ENCODE measurements around the gene DDR1.

The DDR1 gene

GRCh38 chr6:30881392-30882203 is 2.7 kb upstream of the DDR1 start:
- peak; percentile 51 for DNase-seq

GRCh38 chr6:30882204-30882758 is 2.0 kb upstream of the DDR1 start:
- peak; percentile 44 for DNase-seq

- no peak for DNase-seq
Measured at GRCh38 chr6:30882759-30883684, 1.3 kb upstream of the DDR1 start.

GRCh38 chr6:30884521-30885480 is 482 bp downstream of the DDR1 start:
- DNase-seq: peak; percentile 61

- DNase-seq: no peak
Measured at GRCh38 chr6:30885481-30885998, 1.2 kb downstream of the DDR1 start.

GRCh38 chr6:30885999-30886896 is 1.9 kb downstream of the DDR1 start:
- peak; percentile 69 for DNase-seq

GRCh38 chr6:30886897-30887255 is 2.6 kb downstream of the DDR1 start:
- no peak for DNase-seq

GRCh38 chr6:30887901-30888815 is 3.8 kb downstream of the DDR1 start:
- peak; percentile 42 for DNase-seq

GRCh38 chr6:30888816-30889495 is 4.6 kb downstream of the DDR1 start:
- no peak for DNase-seq

GRCh38 chr6:30889496-30889885 is 5.2 kb downstream of the DDR1 start:
- DNase-seq: no peak

GRCh38 chr6:30889921-30890645 is 5.8 kb downstream of the DDR1 start:
- peak; percentile 86 for DNase-seq

GRCh38 chr6:30890646-30891449 is 6.5 kb downstream of the DDR1 start:
- no peak for DNase-seq

- no peak for DNase-seq
Measured at GRCh38 chr6:30891450-30891723, 7.1 kb downstream of the DDR1 start.

- DNase-seq: no peak
Measured at GRCh38 chr6:30891816-30892538, 7.7 kb downstream of the DDR1 start.

- DNase-seq: no peak
Measured at GRCh38 chr6:30893001-30893591, 8.8 kb downstream of the DDR1 start.

GRCh38 chr6:30893666-30894065 is 9.3 kb downstream of the DDR1 start:
- no peak for DNase-seq

- no peak for DNase-seq
Measured at GRCh38 chr6:30894381-30894780, 10.1 kb downstream of the DDR1 start.
